A673 (cell line): ENCODE data around the gene MED13. TPM values are rescaled to one million over a fixed set of nuclear protein-coding genes. Genes with fewer than 3 reads are reported as not detected.

Source experiments
- BruUV-seq: library from RNA; stranded (reverse); fragments of 400-500 nt; replicated peaks from 2 replicates; lab custom pipeline; 2021; lab: Mats Ljungman, UMichigan
- CTCF ChIA-PET: fragments of 300-600 bp; sonication (Branson Sonifier 250); formaldehyde crosslinking; loops from one replicate; lab custom pipeline; 2022; ENCODE audit warnings: antibody characterized with exemption; lab: Charles Lee
- POLR2A ChIA-PET: fragments of 300-600 bp; sonication (Branson Sonifier 250); formaldehyde crosslinking; loops from one replicate; lab custom pipeline; 2022; ENCODE audit warnings: antibody characterized with exemption; ENCODE audit not compliant: low non-redundant PET; lab: Charles Lee
- DNase-seq: peaks from one replicate; pipeline ENCODE4 v3.0.0-alpha.2; 2015; ENCODE audit warnings: low spot score
- H3K27ac ChIP-seq: fragments of 200-600 bp; sonication (generic); 2 replicates; pipeline ENCODE4 v1.5.1; 2016; ENCODE audit warnings: mixed run types, low read depth, mild to moderate bottlenecking, mixed read lengths, antibody characterized with exemption, low read length; ENCODE audit not compliant: poor library complexity, severe bottlenecking
- H3K27me3 ChIP-seq: fragments of 200-600 bp; sonication (generic); replicated peaks from 2 replicates; pipeline ENCODE4 v1.6.1; 2017; ENCODE audit warnings: mixed run types, low read depth, mild to moderate bottlenecking, mixed read lengths, antibody characterized with exemption, low read length; ENCODE audit not compliant: insufficient read depth, poor library complexity
- H3K36me3 ChIP-seq: fragments of 200-600 bp; sonication (generic); 2 replicates; pipeline ENCODE4 v1.6.1; 2016; ENCODE audit warnings: mixed run types, mild to moderate bottlenecking, mixed read lengths, antibody characterized with exemption, low read length; ENCODE audit not compliant: insufficient read depth, poor library complexity, severe bottlenecking
- H3K4me1 ChIP-seq: fragments of 200-600 bp; sonication (generic); 2 replicates; pipeline ENCODE4 v1.6.1; 2017; ENCODE audit warnings: mixed run types, mild to moderate bottlenecking, mixed read lengths, antibody characterized with exemption, low read length; ENCODE audit not compliant: insufficient read depth, poor library complexity, severe bottlenecking
- H3K4me3 ChIP-seq: fragments of 200-600 bp; sonication (generic); 2 replicates; pipeline ENCODE4 v1.5.1; 2016; ENCODE audit warnings: low read depth, mixed run types, mild to moderate bottlenecking, mixed read lengths, low read length; ENCODE audit not compliant: poor library complexity, severe bottlenecking
- H3K9me3 ChIP-seq: fragments of 200-600 bp; sonication (generic); 2 replicates; pipeline ENCODE4 v1.6.1; 2016; ENCODE audit warnings: mixed run types, low read depth, mild to moderate bottlenecking, mixed read lengths, antibody characterized with exemption, low read length; ENCODE audit not compliant: poor library complexity, severe bottlenecking
- CTCF ChIP-seq: fragments of 300-800, 200-600 bp; sonication (generic); conservative IDR thresholded peaks from 2 replicates; pipeline ENCODE4 v1.5.1; 2017; ENCODE audit warnings: low read depth, mild to moderate bottlenecking, antibody characterized with exemption, low read length, moderate library complexity, mixed read lengths
- EZH2 ChIP-seq: fragments of 200-600 bp; sonication (generic); IDR thresholded peaks from 2 replicates; pipeline ENCODE4 v1.6.1; 2017; ENCODE audit warnings: borderline replicate concordance, low read depth, mild to moderate bottlenecking, mixed read lengths, antibody characterized with exemption, low read length; ENCODE audit not compliant: poor library complexity, severe bottlenecking
- intact Hi-C: fragments of 100-400 bp; cut with micrococcal nuclease; formaldehyde crosslinking; loops from one replicate; pipeline ENCODE4 v1.10.0; 2022; ENCODE audit not compliant: unreplicated experiment
- total RNA-seq: library from RNA; stranded (reverse); gene quantifications from 2 replicates; pipeline ENCODE4 v1.2.3, GENCODE V29; 2021

Gene MED13
- total RNA-seq, 1 experiment from 2014 or later: 65.0 TPM

- H3K4me3 ChIP-seq: no peak overlapping the region
- no TSS peak for BruUV-seq
- intact Hi-C loops: no loop called here
Measured at GRCh38 chr17:62111562-62112171, 46.6 kb upstream of the MED13 start.

GRCh38 chr17:62110923-62111484 is 45.9 kb upstream of the MED13 start:
- TF ChIP-seq CTCF (no peak), EZH2 (no peak)
- Histone ChIP-seq H3K4me3 (no peak overlapping the region), H3K27ac (no peak overlapping the region), H3K9me3 (no peaks in the 10 kb centered on the region), H3K4me1 (peaks cover 6% of the 10 kb centered on the region), H3K27me3 (no peaks in the 10 kb centered on the region), H3K36me3 (no peaks in the 10 kb centered on the region)
- CTCF ChIA-PET: no interaction called here
- POLR2A ChIA-PET: no interaction called here
- no TSS peak for BruUV-seq
- intact Hi-C loops: no loop called here
- DNase-seq: no peak

More at GRCh38 chr17:62111562-62112171, 46.6 kb upstream of the MED13 start:
- Histone ChIP-seq H3K27me3 (no peaks in the 10 kb centered on the region), H3K4me1 (peaks cover 6% of the 10 kb centered on the region), H3K36me3 (no peaks in the 10 kb centered on the region), H3K9me3 (no peaks in the 10 kb centered on the region), H3K27ac (no peak overlapping the region)
- ChIA-PET POLR2A (interaction anchor here (0.6 kb wide), 2 partner anchors 23 to 25 kb away, joined by 3 to 11 read pairs; no protein-coding TSS in a partner anchor), CTCF (no interaction called here)
- no peak for DNase-seq
- TF ChIP-seq CTCF (no peak), EZH2 (no peak)

GRCh38 chr17:62109924-62110323 is 44.8 kb upstream of the MED13 start:
- ChIA-PET POLR2A (no interaction called here), CTCF (interaction anchor here (0.5 to 1.3 kb wide), 10 partner anchors 12 to 1138 kb away, joined by 3 to 12 read pairs (median 4); partner anchors contain the start of gene BRIP1)
- peaks cover 6% of the 10 kb centered on the region for H3K4me1 ChIP-seq
- no peaks in the 10 kb centered on the region for H3K27me3 ChIP-seq
- H3K4me3 ChIP-seq: no peak overlapping the region
- no peak for DNase-seq
- H3K27ac ChIP-seq: no peak overlapping the region
- H3K36me3 ChIP-seq: no peaks in the 10 kb centered on the region
- no peak for TF ChIP-seq EZH2
- TF ChIP-seq CTCF: no peak
- H3K9me3 ChIP-seq: no peaks in the 10 kb centered on the region
- no TSS peak for BruUV-seq
- intact Hi-C loops: loop anchor here (2.0 kb wide), 2 partner anchors 45 to 473 kb away; partner anchors contain the start of gene MED13
